ENCODE measurements around the gene CLEC2B.

CLEC2B gene

DNA sequence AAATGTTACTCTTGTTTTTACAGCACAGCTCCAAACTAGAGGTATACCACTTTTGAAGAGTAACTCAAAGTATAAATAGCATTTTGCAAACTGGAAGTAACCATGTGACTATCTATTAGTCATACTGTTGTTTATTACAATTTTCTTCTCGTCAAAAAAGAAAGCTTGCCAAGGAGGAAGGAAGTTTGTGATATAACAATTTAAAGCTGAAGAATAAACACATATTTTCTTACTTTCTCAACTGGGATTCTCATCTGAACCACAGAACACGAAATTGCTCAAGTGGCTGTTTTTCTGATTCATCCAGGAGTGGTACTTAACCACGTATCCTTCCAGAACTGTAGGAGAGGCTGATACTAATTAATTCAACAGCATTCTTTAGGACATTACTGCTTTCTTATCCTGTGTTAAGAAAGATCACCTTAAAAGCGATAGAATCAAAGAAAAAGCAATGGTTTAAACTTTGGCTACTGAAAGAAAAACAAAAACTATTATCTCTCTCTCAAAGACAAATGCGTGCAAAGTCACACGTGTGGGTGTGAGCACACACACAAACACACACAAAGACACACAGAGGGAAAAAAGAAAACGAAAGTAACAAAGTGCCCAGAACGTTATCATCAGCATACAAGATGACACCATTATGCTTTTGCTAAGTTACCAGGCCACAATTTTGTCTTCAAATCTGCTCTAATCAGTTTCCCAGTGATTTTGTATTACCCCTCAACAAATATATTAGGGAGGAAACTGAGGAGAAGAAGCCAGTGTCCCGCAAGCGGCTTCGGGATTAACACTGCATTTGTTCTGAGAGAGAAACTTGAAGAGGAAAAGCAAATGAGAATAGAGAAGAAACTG is at the start of gene CLEC2B:
Gene CLEC2B, minus strand, starts transcription at position 48 of the 855 bp plus-strand sequence.
- TF ChIP-seq, protein P1, sequence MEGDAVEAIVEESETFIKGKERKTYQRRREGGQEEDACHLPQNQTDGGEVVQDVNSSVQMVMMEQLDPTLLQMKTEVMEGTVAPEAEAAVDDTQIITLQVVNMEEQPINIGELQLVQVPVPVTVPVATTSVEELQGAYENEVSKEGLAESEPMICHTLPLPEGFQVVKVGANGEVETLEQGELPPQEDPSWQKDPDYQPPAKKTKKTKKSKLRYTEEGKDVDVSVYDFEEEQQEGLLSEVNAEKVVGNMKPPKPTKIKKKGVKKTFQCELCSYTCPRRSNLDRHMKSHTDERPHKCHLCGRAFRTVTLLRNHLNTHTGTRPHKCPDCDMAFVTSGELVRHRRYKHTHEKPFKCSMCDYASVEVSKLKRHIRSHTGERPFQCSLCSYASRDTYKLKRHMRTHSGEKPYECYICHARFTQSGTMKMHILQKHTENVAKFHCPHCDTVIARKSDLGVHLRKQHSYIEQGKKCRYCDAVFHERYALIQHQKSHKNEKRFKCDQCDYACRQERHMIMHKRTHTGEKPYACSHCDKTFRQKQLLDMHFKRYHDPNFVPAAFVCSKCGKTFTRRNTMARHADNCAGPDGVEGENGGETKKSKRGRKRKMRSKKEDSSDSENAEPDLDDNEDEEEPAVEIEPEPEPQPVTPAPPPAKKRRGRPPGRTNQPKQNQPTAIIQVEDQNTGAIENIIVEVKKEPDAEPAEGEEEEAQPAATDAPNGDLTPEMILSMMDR (IDR thresholded peaks at IDR 0.05; ENCODE audit: low read depth, low read length): no peak
- peak; percentile 52 for DNase-seq (ENCODE audit: extremely low read depth, low read depth)

DNA sequence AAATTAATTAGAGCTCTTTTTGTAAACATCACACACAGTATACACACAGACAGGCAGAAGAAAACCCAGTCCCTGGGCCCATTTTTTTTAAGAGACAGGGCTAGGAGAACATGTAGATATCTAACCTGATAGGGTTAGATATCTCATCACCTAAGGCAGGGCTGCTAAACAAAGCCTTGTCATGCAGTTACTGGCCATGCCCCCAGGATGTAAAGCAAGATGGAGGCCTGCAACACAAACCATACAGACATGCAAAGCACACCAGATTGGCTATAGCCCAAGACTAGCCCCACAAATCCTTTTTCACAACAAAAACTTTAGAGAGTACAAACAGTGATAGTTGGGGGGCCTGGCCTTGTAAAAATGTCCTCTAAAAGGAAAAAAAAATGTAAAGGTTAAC is 42.6 kb upstream of the CLEC2B start:
- no peak for DNase-seq (ENCODE audit: extremely low read depth, low read depth)
- TF ChIP-seq, protein P1 (IDR thresholded peaks at IDR 0.05; ENCODE audit: low read depth, low read length): no peak

DNA sequence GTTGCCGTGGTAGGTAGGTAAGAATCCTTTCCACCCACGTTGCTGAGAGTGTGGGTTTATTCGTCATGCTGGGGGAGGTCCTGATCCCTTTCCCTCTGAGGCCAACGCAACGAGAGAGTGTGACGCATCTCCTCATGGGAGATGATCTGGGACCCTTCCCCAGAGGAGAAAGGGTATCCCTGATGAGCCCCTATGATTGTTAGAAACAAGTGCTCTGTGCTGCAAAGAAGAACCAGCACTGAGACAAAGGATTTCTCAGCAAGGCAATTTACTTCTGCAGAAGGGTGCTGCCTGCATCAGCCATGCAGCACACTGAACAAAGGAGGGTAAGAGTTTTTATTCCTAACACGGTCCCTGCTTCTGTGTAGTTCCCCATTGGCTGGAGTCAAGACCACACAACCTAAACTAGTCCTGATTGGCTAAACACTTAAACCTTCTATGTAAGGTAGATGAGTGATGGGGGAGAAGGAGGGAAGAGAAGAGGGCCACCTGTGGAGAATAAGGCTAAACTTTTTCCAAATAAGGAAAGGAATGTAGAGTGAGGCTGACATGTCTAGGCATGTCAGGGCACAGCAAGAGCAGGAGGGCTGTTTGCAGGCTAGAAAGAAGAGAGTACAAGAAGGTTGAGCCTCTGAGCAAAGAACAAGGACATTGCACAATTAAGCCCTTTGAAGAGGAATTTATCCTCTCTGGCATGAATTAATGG is 41.7 kb upstream of the CLEC2B start:
- DNase-seq (ENCODE audit: extremely low read depth, low read depth): no peak
- TF ChIP-seq, protein P1 (IDR thresholded peaks at IDR 0.05; ENCODE audit: low read depth, low read length): no peak

DNA sequence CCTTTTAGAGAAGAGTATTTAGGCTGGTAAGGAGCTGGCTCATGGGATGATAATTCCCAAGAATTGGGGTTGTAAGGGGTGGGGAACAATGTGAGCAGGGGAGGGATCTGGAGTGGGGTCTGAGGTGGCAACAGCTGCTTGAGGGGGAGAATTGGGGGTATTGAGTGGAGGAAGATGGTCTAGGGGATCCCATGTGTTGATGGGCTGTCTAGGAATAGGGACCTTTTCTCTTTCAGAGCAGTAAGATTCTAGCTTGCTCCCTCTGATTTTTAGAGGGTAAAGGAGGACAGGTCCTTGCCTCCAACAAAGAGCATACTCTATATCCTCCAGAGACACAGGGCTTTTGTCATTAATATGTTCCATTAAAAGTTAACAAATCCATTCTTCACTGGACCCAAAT is 40.6 kb upstream of the CLEC2B start:
- TF ChIP-seq, protein P1 (IDR thresholded peaks at IDR 0.05; ENCODE audit: low read depth, low read length): no peak
- no peak for DNase-seq (ENCODE audit: extremely low read depth, low read depth)

DNA sequence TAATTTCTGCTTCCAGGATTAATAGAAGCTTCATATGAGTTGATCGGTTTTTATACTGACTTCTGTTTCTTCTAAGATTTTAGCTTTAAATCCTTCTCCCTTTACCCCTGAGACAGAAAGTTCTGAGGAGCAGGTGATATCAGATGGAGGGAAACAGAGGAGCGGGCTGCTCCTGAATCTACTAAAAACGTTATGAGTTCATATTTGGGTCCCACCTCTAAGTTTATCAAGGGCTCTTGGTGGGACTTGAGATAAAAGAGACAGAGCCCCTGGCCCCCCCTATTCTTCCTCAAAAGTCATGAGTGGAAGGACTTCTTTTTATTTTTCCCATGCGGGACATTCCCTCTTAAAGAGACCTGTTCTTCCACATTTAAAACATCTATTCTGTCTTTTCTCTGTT is 39.2 kb upstream of the CLEC2B start:
- TF ChIP-seq, protein P1 (IDR thresholded peaks at IDR 0.05; ENCODE audit: low read depth, low read length): no peak
- no peak for DNase-seq (ENCODE audit: extremely low read depth, low read depth)

DNA sequence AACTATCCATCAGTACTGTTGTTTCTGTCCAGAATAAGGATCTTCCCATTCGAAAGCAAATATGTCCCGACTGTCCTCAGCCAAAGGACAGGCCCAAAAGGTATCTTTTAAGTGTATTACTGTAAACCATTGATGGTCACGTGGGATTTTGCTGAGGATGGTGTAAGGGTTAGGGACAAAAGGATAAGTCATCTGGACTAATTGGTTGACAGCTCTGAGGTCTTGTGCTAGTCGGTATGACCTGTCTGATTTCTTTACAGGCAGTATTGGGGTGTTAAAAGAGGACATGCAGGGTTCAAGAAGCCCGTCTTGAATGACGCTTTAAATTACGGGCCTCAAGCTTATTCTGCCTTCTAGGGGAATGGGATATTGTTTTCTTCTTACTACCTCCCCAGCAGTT is 38.6 kb upstream of the CLEC2B start:
- TF ChIP-seq, protein P1 (IDR thresholded peaks at IDR 0.05; ENCODE audit: low read depth, low read length): no peak
- no peak for DNase-seq (ENCODE audit: extremely low read depth, low read depth)

DNA sequence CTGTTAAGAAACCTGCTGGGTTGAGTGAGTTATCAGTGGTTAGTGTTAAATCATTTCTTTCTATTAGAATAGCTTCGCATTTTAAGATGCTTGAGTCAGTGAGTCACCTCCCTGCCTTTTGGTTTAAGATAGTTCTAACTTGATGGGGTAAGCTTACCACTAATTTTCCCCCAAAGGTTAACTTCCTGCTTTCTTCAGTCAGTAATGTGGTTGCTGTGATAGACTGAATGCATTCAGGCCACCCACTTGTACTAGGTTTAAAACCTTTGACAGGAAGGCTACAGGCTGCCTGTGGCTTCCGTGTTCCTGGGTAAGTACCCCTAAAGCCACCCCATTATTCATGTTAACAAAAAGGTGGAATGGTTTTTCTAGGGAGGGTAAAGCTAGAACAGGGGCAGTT is 37.7 kb upstream of the CLEC2B start:
- TF ChIP-seq, protein P1 (IDR thresholded peaks at IDR 0.05; ENCODE audit: low read depth, low read length): no peak
- DNase-seq (ENCODE audit: extremely low read depth, low read depth): no peak

Data from AG09319 (cell line).